ENCODE results near the gene CDH4. TPM values are rescaled to one million over a fixed set of nuclear protein-coding genes. Genes with fewer than 3 reads are reported as not detected.

The CDH4 gene
- total RNA-seq, 2 experiments from 2014 or later = not detected

DNA sequence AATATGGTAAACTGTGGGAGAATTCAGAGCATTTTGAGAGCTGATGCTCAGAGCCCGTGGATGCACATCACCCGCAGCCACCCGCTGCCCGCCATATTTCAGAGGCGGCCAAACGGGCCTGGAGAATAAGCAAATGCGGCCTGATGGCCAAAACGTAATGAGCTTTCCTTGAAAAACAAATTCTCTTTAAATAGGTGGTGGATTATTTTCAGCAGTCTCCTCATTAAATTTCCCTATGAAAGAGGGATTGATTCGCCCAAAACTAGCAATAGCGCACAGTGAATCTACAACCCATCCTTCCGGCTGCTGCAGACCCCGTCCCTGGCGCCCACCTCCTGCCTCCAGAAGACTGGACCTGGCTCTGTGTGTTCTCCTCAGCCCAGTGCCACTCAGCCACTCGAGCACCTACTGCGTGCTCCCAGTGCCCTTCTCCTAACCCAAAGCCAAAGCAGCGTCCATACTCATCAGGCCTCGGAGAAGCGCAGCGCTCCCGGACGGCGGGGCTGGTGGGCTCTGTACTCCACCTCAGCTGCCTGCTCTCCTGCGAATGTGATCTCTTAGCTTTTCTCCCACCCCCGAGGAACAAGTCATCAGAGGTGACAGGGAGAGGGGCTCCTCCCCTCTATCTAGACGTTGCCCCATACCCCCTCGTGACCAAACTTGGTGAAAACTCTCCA lies 588.9 kb downstream of the CDH4 start:
- Histone ChIP-seq H3K36me3 (ENCODE audit: insufficient read depth, low read length) (no peaks in the 10 kb centered on the region), H3K4me2 (ENCODE audit: low read length) (no peak overlapping the region), H2AFZ (ENCODE audit: low read length) (no peak overlapping the region), H3K4me3 (ENCODE audit: low read depth, low read length, poor library complexity, severe bottlenecking) (no peak overlapping the region), H4K20me1 (ENCODE audit: insufficient read depth, low read length) (no peaks in the 10 kb centered on the region), H3K27ac (ENCODE audit: low read depth, low read length, poor library complexity, severe bottlenecking) (no peak overlapping the region), H3K4me1 (ENCODE audit: insufficient read depth, low read length, poor library complexity, severe bottlenecking) (no peaks in the 10 kb centered on the region), H3K9me2 (ENCODE audit: insufficient read depth, low read length) (no peaks in the 10 kb centered on the region), H3K9me3 (ENCODE audit: low read length) (no peaks in the 10 kb centered on the region), H3K79me2 (ENCODE audit: insufficient read depth, low read depth, low read length) (no peaks in the 10 kb centered on the region)
- intact Hi-C loops (cut with micrococcal nuclease; ENCODE audit: unreplicated experiment) = no loop called here
- no peak for DNase-seq (ENCODE audit: low spot score)
- ChIA-PET CTCF (ENCODE audit: unreplicated experiment) (no interaction called here), POLR2A (no interaction called here)
- BruUV-seq (replicated peaks) = no TSS peak
- no peak for TF ChIP-seq EZH2phosphoT487 (IDR thresholded peaks at IDR 0.05; ENCODE audit: borderline replicate concordance, low read depth, low read length)
- TF ChIP-seq, protein P1, sequence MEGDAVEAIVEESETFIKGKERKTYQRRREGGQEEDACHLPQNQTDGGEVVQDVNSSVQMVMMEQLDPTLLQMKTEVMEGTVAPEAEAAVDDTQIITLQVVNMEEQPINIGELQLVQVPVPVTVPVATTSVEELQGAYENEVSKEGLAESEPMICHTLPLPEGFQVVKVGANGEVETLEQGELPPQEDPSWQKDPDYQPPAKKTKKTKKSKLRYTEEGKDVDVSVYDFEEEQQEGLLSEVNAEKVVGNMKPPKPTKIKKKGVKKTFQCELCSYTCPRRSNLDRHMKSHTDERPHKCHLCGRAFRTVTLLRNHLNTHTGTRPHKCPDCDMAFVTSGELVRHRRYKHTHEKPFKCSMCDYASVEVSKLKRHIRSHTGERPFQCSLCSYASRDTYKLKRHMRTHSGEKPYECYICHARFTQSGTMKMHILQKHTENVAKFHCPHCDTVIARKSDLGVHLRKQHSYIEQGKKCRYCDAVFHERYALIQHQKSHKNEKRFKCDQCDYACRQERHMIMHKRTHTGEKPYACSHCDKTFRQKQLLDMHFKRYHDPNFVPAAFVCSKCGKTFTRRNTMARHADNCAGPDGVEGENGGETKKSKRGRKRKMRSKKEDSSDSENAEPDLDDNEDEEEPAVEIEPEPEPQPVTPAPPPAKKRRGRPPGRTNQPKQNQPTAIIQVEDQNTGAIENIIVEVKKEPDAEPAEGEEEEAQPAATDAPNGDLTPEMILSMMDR (conservative IDR thresholded peaks at IDR 0.05; ENCODE audit: low read length) = no peak

DNA sequence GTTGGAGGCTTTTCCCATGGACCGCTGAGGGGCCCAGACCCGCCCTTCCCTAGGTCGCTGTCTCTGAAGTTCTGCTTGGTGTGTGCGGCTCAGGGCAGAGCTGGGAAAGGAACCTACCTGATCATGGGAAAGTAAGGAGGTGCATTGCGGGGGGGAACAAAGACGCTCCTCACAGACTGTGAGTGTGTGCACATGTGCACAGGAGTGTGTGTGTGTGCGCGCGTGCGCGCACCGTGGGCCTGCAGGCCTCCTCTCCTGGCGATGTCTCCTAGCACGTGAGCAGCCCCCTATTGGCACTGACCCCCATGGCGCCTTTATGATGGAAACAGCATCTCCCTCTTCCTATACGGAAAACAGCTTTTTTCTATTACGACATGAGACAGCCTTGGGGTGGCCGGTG lies 589.5 kb downstream of the CDH4 start:
- TF ChIP-seq, protein P1 (conservative IDR thresholded peaks at IDR 0.05; ENCODE audit: low read length) = no peak
- no peak for TF ChIP-seq EZH2phosphoT487 (IDR thresholded peaks at IDR 0.05; ENCODE audit: borderline replicate concordance, low read depth, low read length)
- Histone ChIP-seq H3K36me3 (ENCODE audit: insufficient read depth, low read length) (no peaks in the 10 kb centered on the region), H3K9me2 (ENCODE audit: insufficient read depth, low read length) (no peaks in the 10 kb centered on the region), H3K4me2 (ENCODE audit: low read length) (no peak overlapping the region), H2AFZ (ENCODE audit: low read length) (no peak overlapping the region), H4K20me1 (ENCODE audit: insufficient read depth, low read length) (no peaks in the 10 kb centered on the region), H3K4me1 (ENCODE audit: insufficient read depth, low read length, poor library complexity, severe bottlenecking) (no peaks in the 10 kb centered on the region), H3K9me3 (ENCODE audit: low read length) (no peaks in the 10 kb centered on the region), H3K79me2 (ENCODE audit: insufficient read depth, low read depth, low read length) (no peaks in the 10 kb centered on the region), H3K4me3 (ENCODE audit: low read depth, low read length, poor library complexity, severe bottlenecking) (no peak overlapping the region), H3K27ac (ENCODE audit: low read depth, low read length, poor library complexity, severe bottlenecking) (no peak overlapping the region)
- BruUV-seq (replicated peaks) = no TSS peak
- intact Hi-C loops (cut with micrococcal nuclease; ENCODE audit: unreplicated experiment) = no loop called here
- ChIA-PET POLR2A (interaction anchor here (0.6 kb wide), 1 partner anchor 452 kb away, joined by 3 read pairs; no protein-coding TSS in a partner anchor), CTCF (ENCODE audit: unreplicated experiment) (no interaction called here)
- DNase-seq (ENCODE audit: low spot score) = no peak

DNA sequence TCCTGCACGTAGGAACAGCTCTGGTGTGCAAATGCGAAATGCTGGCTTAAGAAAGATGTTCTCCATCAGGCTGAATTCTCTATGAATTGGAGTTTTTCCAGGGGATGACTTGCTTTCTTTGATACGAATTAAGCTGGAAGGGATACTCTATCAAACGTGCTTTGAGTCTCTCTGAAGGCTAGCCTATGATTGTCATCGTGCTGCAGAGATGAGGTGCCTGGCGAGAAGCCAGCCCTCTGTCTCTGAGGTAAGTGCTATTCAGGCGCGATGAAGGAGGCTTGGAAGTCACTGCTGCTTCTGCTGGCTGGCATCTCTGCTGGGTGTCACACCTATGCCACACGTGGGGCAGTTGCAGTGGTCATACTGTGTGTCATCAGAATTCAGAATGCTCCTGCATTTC lies 589.9 kb downstream of the CDH4 start:
- H3K4me2 ChIP-seq (ENCODE audit: low read length) = no peak overlapping the region
- TF ChIP-seq, protein P1 (conservative IDR thresholded peaks at IDR 0.05; ENCODE audit: low read length) = no peak
- no peak for TF ChIP-seq EZH2phosphoT487 (IDR thresholded peaks at IDR 0.05; ENCODE audit: borderline replicate concordance, low read depth, low read length)
- H3K9me2 ChIP-seq (ENCODE audit: insufficient read depth, low read length) = no peaks in the 10 kb centered on the region
- no peak overlapping the region for H3K4me3 ChIP-seq (ENCODE audit: low read depth, low read length, poor library complexity, severe bottlenecking)
- no peaks in the 10 kb centered on the region for H3K79me2 ChIP-seq (ENCODE audit: insufficient read depth, low read depth, low read length)
- no peak overlapping the region for H2AFZ ChIP-seq (ENCODE audit: low read length)
- ChIA-PET CTCF (ENCODE audit: unreplicated experiment) (no interaction called here), POLR2A (interaction anchor here (0.6 kb wide), 1 partner anchor 453 kb away, joined by 3 read pairs; no protein-coding TSS in a partner anchor)
- BruUV-seq (replicated peaks) = no TSS peak
- no peak for DNase-seq (ENCODE audit: low spot score)
- no peaks in the 10 kb centered on the region for H4K20me1 ChIP-seq (ENCODE audit: insufficient read depth, low read length)
- no peaks in the 10 kb centered on the region for H3K9me3 ChIP-seq (ENCODE audit: low read length)
- H3K27ac ChIP-seq (ENCODE audit: low read depth, low read length, poor library complexity, severe bottlenecking) = no peak overlapping the region
- H3K4me1 ChIP-seq (ENCODE audit: insufficient read depth, low read length, poor library complexity, severe bottlenecking) = no peaks in the 10 kb centered on the region
- H3K36me3 ChIP-seq (ENCODE audit: insufficient read depth, low read length) = no peaks in the 10 kb centered on the region
- intact Hi-C loops (cut with micrococcal nuclease; ENCODE audit: unreplicated experiment) = no loop called here

Measured in OCI-LY7 (cell line).